Stomach smooth muscle (tissue), 2 donors: Measurements from ENCODE around the gene INPP4A.

ENCODE experiments used
- H3K27ac ChIP-seq: one replicate; pipeline ENCODE4 v1.7.0; 2013; ENCODE audit warnings: mild to moderate bottlenecking, low read length, inconsistent platforms
- H3K27me3 ChIP-seq, 2 donors: one replicate each; pipeline ENCODE4 v1.7.0; 2013; ENCODE audit warnings: low read length in 2 of 2; ENCODE audit not compliant: insufficient read depth in 2 of 2, control insufficient read depth in 1 of 2
- H3K36me3 ChIP-seq, 2 donors: one replicate each; pipeline ENCODE4 v1.7.0; 2013; ENCODE audit warnings: low read length in 2 of 2; ENCODE audit not compliant: control insufficient read depth in 2 of 2, insufficient read depth in 2 of 2
- H3K4me1 ChIP-seq: one replicate; pipeline ENCODE4 v1.7.0; 2013; ENCODE audit warnings: low read length; ENCODE audit not compliant: control insufficient read depth, insufficient read depth
- H3K4me3 ChIP-seq, 2 donors: one replicate each; pipeline ENCODE4 v1.7.0; 2013; ENCODE audit warnings: low read length in 2 of 2
- H3K9ac ChIP-seq, 2 donors: one replicate each; pipeline ENCODE4 v1.7.0; 2013; ENCODE audit warnings: low read length in 2 of 2, mild to moderate bottlenecking in 1 of 2
- H3K9me3 ChIP-seq, 2 donors: one replicate each; pipeline ENCODE4 v1.7.0; 2013; ENCODE audit warnings: low read length in 2 of 2; ENCODE audit not compliant: control insufficient read depth in 2 of 2
- donor health status: healthy.
- donor health status: Pancreatic carcinoma.

The INPP4A gene

GRCh38 chr2:98568161-98568956 is 123.7 kb downstream of the INPP4A start:
- Histone ChIP-seq H3K9me3 (no peaks in the 10 kb centered on the region), H3K4me1 (peaks cover 1% of the 10 kb centered on the region), H3K27ac (no peak overlapping the region), H3K36me3 (peaks cover 48 to 74% of the 10 kb centered on the region in 2 donors), H3K9ac (no peak overlapping the region), H3K27me3 (no peaks in the 10 kb centered on the region), H3K4me3 (no peak overlapping the region)

GRCh38 chr2:98569197-98569793 is 124.6 kb downstream of the INPP4A start:
- Histone ChIP-seq H3K9ac (no peak overlapping the region), H3K4me1 (no peaks in the 10 kb centered on the region), H3K27ac (no peak overlapping the region), H3K4me3 (no peak overlapping the region), H3K9me3 (no peaks in the 10 kb centered on the region), H3K36me3 (peaks cover 44 to 70% of the 10 kb centered on the region in 2 donors), H3K27me3 (no peaks in the 10 kb centered on the region)

- H3K27me3 ChIP-seq: no peaks in the 10 kb centered on the region
- no peaks in the 10 kb centered on the region for H3K9me3 ChIP-seq
- H3K4me1 ChIP-seq: no peaks in the 10 kb centered on the region
- peaks cover 39 to 69% of the 10 kb centered on the region in 2 donors for H3K36me3 ChIP-seq
- no peak overlapping the region for H3K27ac ChIP-seq
- H3K4me3 ChIP-seq: no peak overlapping the region
- H3K9ac ChIP-seq: no peak overlapping the region
These were observed 125.3 kb downstream of the INPP4A start for GRCh38 chr2:98569915-98570314.

GRCh38 chr2:98570356-98570755 is 125.7 kb downstream of the INPP4A start:
- Histone ChIP-seq H3K36me3 (peaks cover 39 to 68% of the 10 kb centered on the region in 2 donors), H3K4me1 (no peaks in the 10 kb centered on the region), H3K9ac (no peak overlapping the region)

GRCh38 chr2:98571121-98571701 is 126.6 kb downstream of the INPP4A start:
- Histone ChIP-seq H3K9me3 (no peaks in the 10 kb centered on the region), H3K9ac (no peak overlapping the region), H3K4me3 (no peak overlapping the region), H3K27ac (no peak overlapping the region), H3K27me3 (no peaks in the 10 kb centered on the region), H3K36me3 (peaks cover 35 to 62% of the 10 kb centered on the region in 2 donors), H3K4me1 (no peaks in the 10 kb centered on the region)

More at GRCh38 chr2:98570356-98570755, 125.7 kb downstream of the INPP4A start:
- Histone ChIP-seq H3K9me3 (no peaks in the 10 kb centered on the region), H3K27ac (no peak overlapping the region), H3K27me3 (no peaks in the 10 kb centered on the region), H3K4me3 (no peak overlapping the region)

GRCh38 chr2:98571796-98572195 is 127.1 kb downstream of the INPP4A start:
- H3K36me3 ChIP-seq: peaks cover 29 to 62% of the 10 kb centered on the region in 2 donors
- no peak overlapping the region for H3K9ac ChIP-seq
- H3K27me3 ChIP-seq: no peaks in the 10 kb centered on the region
- H3K27ac ChIP-seq: no peak overlapping the region
- no peaks in the 10 kb centered on the region for H3K4me1 ChIP-seq
- no peak overlapping the region for H3K4me3 ChIP-seq
- no peaks in the 10 kb centered on the region for H3K9me3 ChIP-seq

- H3K36me3 ChIP-seq: peaks cover 28 to 63% of the 10 kb centered on the region in 2 donors
- no peak overlapping the region for H3K27ac ChIP-seq
- H3K27me3 ChIP-seq: no peaks in the 10 kb centered on the region
- H3K4me3 ChIP-seq: no peak overlapping the region
- H3K9ac ChIP-seq: no peak overlapping the region
- H3K4me1 ChIP-seq: no peaks in the 10 kb centered on the region
- H3K9me3 ChIP-seq: no peaks in the 10 kb centered on the region
These were observed 127.6 kb downstream of the INPP4A start for GRCh38 chr2:98572211-98572610.

- Histone ChIP-seq H3K9me3 (no peaks in the 10 kb centered on the region), H3K27ac (no peak overlapping the region), H3K27me3 (no peaks in the 10 kb centered on the region), H3K4me1 (no peaks in the 10 kb centered on the region), H3K4me3 (no peak overlapping the region), H3K36me3 (peaks cover 28 to 62% of the 10 kb centered on the region in 2 donors), H3K9ac (no peak overlapping the region)
These were observed 128.0 kb downstream of the INPP4A start for GRCh38 chr2:98572676-98573075.

- H3K27ac ChIP-seq: no peak overlapping the region
- no peak overlapping the region for H3K9ac ChIP-seq
- H3K36me3 ChIP-seq: peaks cover 29 to 55% of the 10 kb centered on the region in 2 donors
These were observed 128.8 kb downstream of the INPP4A start for GRCh38 chr2:98573426-98573825.

GRCh38 chr2:98576666-98577312 is 132.1 kb downstream of the INPP4A start:
- no peaks in the 10 kb centered on the region for H3K4me1 ChIP-seq
- no peaks in the 10 kb centered on the region for H3K27me3 ChIP-seq
- H3K9ac ChIP-seq: no peak overlapping the region
- no peaks in the 10 kb centered on the region for H3K9me3 ChIP-seq
- H3K27ac ChIP-seq: no peak overlapping the region
- H3K36me3 ChIP-seq: peaks cover 18 to 33% of the 10 kb centered on the region in 2 donors
- no peak overlapping the region for H3K4me3 ChIP-seq

More at GRCh38 chr2:98573426-98573825, 128.8 kb downstream of the INPP4A start:
- no peaks in the 10 kb centered on the region for H3K4me1 ChIP-seq
- H3K4me3 ChIP-seq: no peak overlapping the region
- H3K9me3 ChIP-seq: no peaks in the 10 kb centered on the region
- H3K27me3 ChIP-seq: no peaks in the 10 kb centered on the region
